BJ (cell line): ENCODE results near the gene ATF7IP2. TPM values are rescaled to one million over a fixed set of nuclear protein-coding genes. Genes with fewer than 3 reads are reported as not detected.
"Not testable (repeated sequence)": the region's sequence is repeated elsewhere in the genome, so short reads cannot be mapped to it uniquely, and the experiment has no call there.

Experiments used
- CTCF ChIA-PET: fragments of 350-600 bp; formaldehyde crosslinking; extraction: SDS; loops from one replicate; lab custom pipeline; 2021; ENCODE audit warnings: antibody characterized with exemption, inconsistent platforms; lab: Yijun Ruan, JAX
- POLR2A ChIA-PET: fragments of 300-600 bp; sonication (Branson Sonifier 250); formaldehyde crosslinking; extraction: SDS; loops from one replicate; lab custom pipeline; 2021; ENCODE audit warnings: antibody characterized with exemption; lab: Charles Lee
- DNase-seq: peaks from one replicate; pipeline ENCODE4 v3.0.0-alpha.2; 2011; ENCODE audit warnings: low read depth
- H3K27me3 ChIP-seq: 2 replicates; pipeline ENCODE4 v1.6.0; 2011; ENCODE audit warnings: low read length; ENCODE audit not compliant: control insufficient read depth, insufficient read depth
- H3K36me3 ChIP-seq: 2 replicates; pipeline ENCODE4 v1.5.1; 2011; ENCODE audit warnings: low read length; ENCODE audit not compliant: control insufficient read depth, insufficient read depth
- H3K4me3 ChIP-seq: 2 replicates; pipeline ENCODE4 v1.5.1; 2011; ENCODE audit warnings: low read depth, mild to moderate bottlenecking, control low read depth, low read length
- CTCF ChIP-seq: IDR thresholded peaks from 2 replicates; pipeline ENCODE4 v1.5.1; 2011; ENCODE audit warnings: low read depth, mild to moderate bottlenecking, control low read depth, inconsistent platforms, low read length, moderate library complexity; ENCODE audit not compliant: insufficient read depth
- polyA plus RNA-seq: library from polyadenylated mRNA; depleted of rRNA; stranded (reverse); fragments of >200 nt; gene quantifications from 2 replicates; pipeline ENCODE4 v1.2.3, GENCODE V29; 2011

ATF7IP2 gene
- polyA plus RNA-seq, 1 experiment = 2.5 TPM

GRCh38 chr16:10500582-10500981 lies 114.7 kb downstream of the ATF7IP2 start:
- CTCF ChIA-PET = no interaction called here
- Histone ChIP-seq H3K4me3 (no peak overlapping the region), H3K27me3 (no peaks in the 10 kb centered on the region), H3K36me3 (no peaks in the 10 kb centered on the region)
- TF ChIP-seq CTCF = no peak
- no peak for DNase-seq
- POLR2A ChIA-PET = no interaction called here

GRCh38 chr16:10501016-10501607 lies 115.3 kb downstream of the ATF7IP2 start:
- CTCF ChIA-PET = no interaction called here
- H3K4me3 ChIP-seq = no peak overlapping the region
- POLR2A ChIA-PET = no interaction called here
- DNase-seq = no peak
- H3K27me3 ChIP-seq = no peaks in the 10 kb centered on the region
- no peaks in the 10 kb centered on the region for H3K36me3 ChIP-seq
- TF ChIP-seq CTCF = no peak

GRCh38 chr16:10502776-10503175 lies 116.9 kb downstream of the ATF7IP2 start:
- ChIA-PET POLR2A (no interaction called here), CTCF (no interaction called here)
- Histone ChIP-seq H3K27me3 (no peaks in the 10 kb centered on the region), H3K36me3 (no peaks in the 10 kb centered on the region), H3K4me3 (no peak overlapping the region)
- no peak for DNase-seq
- no peak for TF ChIP-seq CTCF

GRCh38 chr16:10504404-10504885 lies 118.6 kb downstream of the ATF7IP2 start:
- ChIA-PET CTCF (interaction anchor here (0.8 to 5.7 kb wide), 5 partner anchors 10 to 438 kb away, joined by 3 to 30 read pairs (median 5); partner anchors contain the start of gene DEXI), POLR2A (no interaction called here)
- Histone ChIP-seq H3K4me3 (no peak overlapping the region), H3K36me3 (no peaks in the 10 kb centered on the region), H3K27me3 (no peaks in the 10 kb centered on the region)
- no peak for TF ChIP-seq CTCF
- DNase-seq = no peak

GRCh38 chr16:10505286-10505685 lies 119.4 kb downstream of the ATF7IP2 start:
- POLR2A ChIA-PET, DNase-seq: not testable (repeated sequence)
- CTCF ChIA-PET = interaction anchor here (0.8 to 5.7 kb wide), 4 partner anchors 9 to 437 kb away, joined by 3 to 30 read pairs (median 6); partner anchors contain the start of gene DEXI

GRCh38 chr16:10509534-10510025 lies 123.7 kb downstream of the ATF7IP2 start:
- H3K27me3 ChIP-seq = no peaks in the 10 kb centered on the region
- no peak for DNase-seq
- CTCF ChIA-PET = interaction anchor here (0.5 to 3.3 kb wide), 18 partner anchors 11 to 1943 kb away, joined by 3 to 34 read pairs (median 4); no protein-coding TSS in a partner anchor
- POLR2A ChIA-PET = no interaction called here
- H3K36me3 ChIP-seq = no peaks in the 10 kb centered on the region
- no peak overlapping the region for H3K4me3 ChIP-seq
- TF ChIP-seq CTCF = peak; percentile 76

More at GRCh38 chr16:10505286-10505685, 119.4 kb downstream of the ATF7IP2 start:
- H3K4me3 ChIP-seq, H3K36me3 ChIP-seq, H3K27me3 ChIP-seq: not testable (repeated sequence)
